OCI-LY7 (cell line): Measurements from ENCODE around the gene CCDC74B. TPM values are rescaled to one million over a fixed set of nuclear protein-coding genes. Genes with fewer than 3 reads are reported as not detected.
"Not testable (repeated sequence)": the region's sequence is repeated elsewhere in the genome, so short reads cannot be mapped to it uniquely, and the experiment has no call there.

ENCODE experiments used
- BruUV-seq: library from RNA; stranded (reverse); fragments of 400-500 nt; replicated peaks from 2 replicates; lab custom pipeline; 2021; lab: Mats Ljungman, UMichigan
- CTCF ChIA-PET: fragments of 300-600 bp; sonication (Branson Sonifier 250); formaldehyde crosslinking; loops from one replicate; lab custom pipeline; 2022; ENCODE audit warnings: antibody characterized with exemption; ENCODE audit not compliant: unreplicated experiment; lab: Charles Lee
- POLR2A ChIA-PET: fragments of 300-600 bp; sonication (Branson Sonifier 250); formaldehyde crosslinking; loops from one replicate; lab custom pipeline; 2022; ENCODE audit warnings: antibody characterized with exemption; lab: Charles Lee
- DNase-seq: peaks from one replicate; pipeline ENCODE4 v3.0.0-alpha.2; 2015; ENCODE audit warnings: low spot score
- H2AFZ ChIP-seq: fragments of 200-600 bp; sonication (generic), shearing (Covaris generic); 2 replicates; pipeline ENCODE4 v1.6.1; 2014; ENCODE audit warnings: mild to moderate bottlenecking, antibody characterized with exemption, low read length, moderate library complexity
- H3K27ac ChIP-seq: fragments of 200-600 bp; sonication (generic); 2 replicates; pipeline ENCODE4 v1.5.1; 2014; ENCODE audit warnings: mixed run types, low read depth, mild to moderate bottlenecking, moderate library complexity, low read length, inconsistent platforms; ENCODE audit not compliant: poor library complexity, severe bottlenecking
- H3K36me3 ChIP-seq: fragments of 200-600 bp; sonication (generic); 2 replicates; pipeline ENCODE4 v1.6.1; 2014; ENCODE audit warnings: mild to moderate bottlenecking, antibody characterized with exemption, low read length, moderate library complexity, mixed read lengths; ENCODE audit not compliant: insufficient read depth
- H3K4me1 ChIP-seq: fragments of 200-600 bp; sonication (generic); 2 replicates; pipeline ENCODE4 v1.5.1; 2014; ENCODE audit warnings: mild to moderate bottlenecking, low read length; ENCODE audit not compliant: insufficient read depth, poor library complexity, severe bottlenecking
- H3K4me2 ChIP-seq: fragments of 200-600 bp; sonication (generic); 2 replicates; pipeline ENCODE4 v1.6.1; 2014; ENCODE audit warnings: mild to moderate bottlenecking, low read length
- H3K4me3 ChIP-seq: fragments of 200-600 bp; sonication (generic); 2 replicates; pipeline ENCODE4 v1.5.1; 2014; ENCODE audit warnings: mild to moderate bottlenecking, low read depth, low read length; ENCODE audit not compliant: poor library complexity, severe bottlenecking
- H3K79me2 ChIP-seq: fragments of 200-600 bp; sonication (generic); 2 replicates; pipeline ENCODE4 v1.6.1; 2016; ENCODE audit warnings: low read depth, mild to moderate bottlenecking, low read length, moderate library complexity, mixed read lengths; ENCODE audit not compliant: insufficient read depth
- H3K9me2 ChIP-seq: fragments of 200-600 bp; sonication (generic); 2 replicates; pipeline ENCODE4 v1.6.1; 2016; ENCODE audit warnings: mild to moderate bottlenecking, low read length, mixed read lengths; ENCODE audit not compliant: insufficient read depth
- H3K9me3 ChIP-seq: fragments of 200-600 bp; sonication (generic); 2 replicates; pipeline ENCODE4 v1.6.1; 2014; ENCODE audit warnings: mild to moderate bottlenecking, mixed run types, low read length, mixed read lengths
- H4K20me1 ChIP-seq: fragments of 200-600 bp; sonication (generic); 2 replicates; pipeline ENCODE4 v1.6.1; 2014; ENCODE audit warnings: mild to moderate bottlenecking, antibody characterized with exemption, low read length, moderate library complexity, mixed read lengths; ENCODE audit not compliant: insufficient read depth
- CTCF ChIP-seq: fragments of 200-600 bp; sonication (generic); conservative IDR thresholded peaks from 2 replicates; pipeline ENCODE4 v1.5.1; 2014; ENCODE audit warnings: mild to moderate bottlenecking, antibody characterized with exemption, low read length, moderate library complexity, mixed read lengths
- EZH2phosphoT487 ChIP-seq: fragments of 200-600 bp; sonication (generic); IDR thresholded peaks from 2 replicates; pipeline ENCODE4 v1.6.1; 2018; ENCODE audit warnings: low read depth, borderline replicate concordance, mild to moderate bottlenecking, mixed run types, antibody characterized with exemption, low read length, moderate library complexity, mixed read lengths
- intact Hi-C: fragments of 100-400 bp; cut with micrococcal nuclease; formaldehyde crosslinking; loops from one replicate; pipeline ENCODE4 v1.10.0; 2022; ENCODE audit not compliant: unreplicated experiment
- total RNA-seq, 2 experiments: library from RNA; depleted of rRNA in 1 of 2; stranded (reverse); fragments of >200 nt in 1 of 2; shearing (Covaris generic) in 1 of 2; gene quantifications; 2 replicates each; pipeline ENCODE4 v1.2.3, GENCODE V29; 2014 to 2022

CCDC74B gene
- total RNA-seq, 2 experiments from 2014 or later = 2.4 to 2.6 TPM

- Histone ChIP-seq H3K4me2 (no peak overlapping the region), H3K79me2 (no peaks in the 10 kb centered on the region), H3K36me3 (peaks cover 38% of the 10 kb centered on the region), H3K9me2 (no peaks in the 10 kb centered on the region), H4K20me1 (no peaks in the 10 kb centered on the region), H3K4me3 (no peak overlapping the region), H3K9me3 (no peaks in the 10 kb centered on the region), H2AFZ (no peak overlapping the region), H3K4me1 (peaks cover 15% of the 10 kb centered on the region), H3K27ac (no peak overlapping the region)
- CTCF ChIA-PET = no interaction called here
- BruUV-seq = no TSS peak
- POLR2A ChIA-PET = no interaction called here
- TF ChIP-seq EZH2phosphoT487 (no peak), CTCF (no peak)
- intact Hi-C loops = no loop called here
- DNase-seq = no peak
These were observed 10.2 kb upstream of the CCDC74B start for GRCh38 chr2:130154773-130155765.

- H3K27ac ChIP-seq, H3K4me3 ChIP-seq, intact Hi-C loops, H3K9me2 ChIP-seq, H4K20me1 ChIP-seq, POLR2A ChIA-PET, H2AFZ ChIP-seq, CTCF ChIA-PET, H3K9me3 ChIP-seq, DNase-seq, H3K4me2 ChIP-seq, BruUV-seq, H3K79me2 ChIP-seq: not testable (repeated sequence)
- Histone ChIP-seq H3K36me3 (peaks cover 36% of the 10 kb centered on the region), H3K4me1 (peaks cover 15% of the 10 kb centered on the region)
These were observed 9.5 kb upstream of the CCDC74B start for GRCh38 chr2:130154423-130154770.

GRCh38 chr2:130153721-130154422, 9.0 kb upstream of the CCDC74B start:
- intact Hi-C loops, H3K79me2 ChIP-seq, H3K4me2 ChIP-seq, DNase-seq, CTCF ChIA-PET, H4K20me1 ChIP-seq, BruUV-seq, H3K9me2 ChIP-seq, H2AFZ ChIP-seq, H3K4me3 ChIP-seq, H3K9me3 ChIP-seq, POLR2A ChIA-PET, H3K27ac ChIP-seq: not testable (repeated sequence)
- Histone ChIP-seq H3K4me1 (peaks cover 14% of the 10 kb centered on the region), H3K36me3 (peaks cover 32% of the 10 kb centered on the region)
